HG02973 (cell line): ENCODE results near the gene PHF23.

ENCODE experiments used
- ATAC-seq: cut with Tn5 transposase; IDR thresholded peaks from one replicate; pipeline ENCODE4 v1.9.1; 2021; ENCODE audit warnings: moderate library complexity; ENCODE audit not compliant: unreplicated experiment

Gene PHF23

GRCh38 chr17:7238420-7239090 lies 702 bp downstream of the PHF23 start:
- no peak for ATAC-seq

GRCh38 chr17:7237761-7238419 lies 1.4 kb downstream of the PHF23 start:
- ATAC-seq = no peak

- ATAC-seq = no peak
These were observed 1.9 kb downstream of the PHF23 start for GRCh38 chr17:7237266-7237760.

- ATAC-seq = no peak
These were observed 2.4 kb downstream of the PHF23 start for GRCh38 chr17:7236808-7237207.

- no peak for ATAC-seq
These were observed 3.3 kb downstream of the PHF23 start for GRCh38 chr17:7235693-7236665.

- ATAC-seq = peak; percentile 39
These were observed 4.9 kb downstream of the PHF23 start, which contains the start of gene DVL2 for GRCh38 chr17:7234083-7234951. Gene DVL2, minus strand, starts transcription at chr17:7234517. Its CDS starts 255 bp downstream, at chr17:7234262.

- ATAC-seq = no peak
These were observed 5.6 kb downstream of the PHF23 start for GRCh38 chr17:7233701-7234082.

- no peak for ATAC-seq
These were observed 7.1 kb downstream of the PHF23 start for GRCh38 chr17:7232114-7232513.

- no peak for ATAC-seq
These were observed 9.8 kb downstream of the PHF23 start for GRCh38 chr17:7229504-7229903.

GRCh38 chr17:7228920-7229319 lies 10.3 kb downstream of the PHF23 start:
- no peak for ATAC-seq

GRCh38 chr17:7226721-7227710 lies 12.2 kb downstream of the PHF23 start:
- no peak for ATAC-seq

- ATAC-seq = no peak
These were observed 13.4 kb downstream of the PHF23 start for GRCh38 chr17:7225711-7226331.

GRCh38 chr17:7224661-7225111 lies 14.6 kb downstream of the PHF23 start:
- no peak for ATAC-seq

GRCh38 chr17:7224110-7224509 lies 15.1 kb downstream of the PHF23 start:
- ATAC-seq = no peak

GRCh38 chr17:7223375-7223774 lies 15.9 kb downstream of the PHF23 start:
- ATAC-seq = no peak

GRCh38 chr17:7222972-7223292 lies 16.3 kb downstream of the PHF23 start:
- ATAC-seq = no peak

- no peak for ATAC-seq
These were observed 16.9 kb downstream of the PHF23 start for GRCh38 chr17:7222093-7222971.
